HL-60 (cell line): Measurements from ENCODE around the gene SETD4.

Experiments
- POLR2AphosphoS5 ChIP-seq: IDR thresholded peaks from 2 replicates; pipeline ENCODE4 v1.6.1; 2012; ENCODE audit warnings: low read depth
- TF ChIP-seq, protein P1 (sequence below): IDR thresholded peaks from one replicate; pipeline ENCODE4 v1.5.1; 2011; ENCODE audit warnings: low read length, control low read depth, inconsistent platforms; ENCODE audit not compliant: insufficient read depth
- TF ChIP-seq, protein P2 (sequence below): IDR thresholded peaks from 2 replicates; pipeline ENCODE4 v1.6.1; 2012; ENCODE audit warnings: low read depth; ENCODE audit not compliant: insufficient replicate concordance

GRCh38 chr21:36099000-36099399 lies 38.7 kb upstream of the SETD4 start:
- TF ChIP-seq, protein P1, sequence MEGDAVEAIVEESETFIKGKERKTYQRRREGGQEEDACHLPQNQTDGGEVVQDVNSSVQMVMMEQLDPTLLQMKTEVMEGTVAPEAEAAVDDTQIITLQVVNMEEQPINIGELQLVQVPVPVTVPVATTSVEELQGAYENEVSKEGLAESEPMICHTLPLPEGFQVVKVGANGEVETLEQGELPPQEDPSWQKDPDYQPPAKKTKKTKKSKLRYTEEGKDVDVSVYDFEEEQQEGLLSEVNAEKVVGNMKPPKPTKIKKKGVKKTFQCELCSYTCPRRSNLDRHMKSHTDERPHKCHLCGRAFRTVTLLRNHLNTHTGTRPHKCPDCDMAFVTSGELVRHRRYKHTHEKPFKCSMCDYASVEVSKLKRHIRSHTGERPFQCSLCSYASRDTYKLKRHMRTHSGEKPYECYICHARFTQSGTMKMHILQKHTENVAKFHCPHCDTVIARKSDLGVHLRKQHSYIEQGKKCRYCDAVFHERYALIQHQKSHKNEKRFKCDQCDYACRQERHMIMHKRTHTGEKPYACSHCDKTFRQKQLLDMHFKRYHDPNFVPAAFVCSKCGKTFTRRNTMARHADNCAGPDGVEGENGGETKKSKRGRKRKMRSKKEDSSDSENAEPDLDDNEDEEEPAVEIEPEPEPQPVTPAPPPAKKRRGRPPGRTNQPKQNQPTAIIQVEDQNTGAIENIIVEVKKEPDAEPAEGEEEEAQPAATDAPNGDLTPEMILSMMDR, result no peak
- TF ChIP-seq, protein P2, sequence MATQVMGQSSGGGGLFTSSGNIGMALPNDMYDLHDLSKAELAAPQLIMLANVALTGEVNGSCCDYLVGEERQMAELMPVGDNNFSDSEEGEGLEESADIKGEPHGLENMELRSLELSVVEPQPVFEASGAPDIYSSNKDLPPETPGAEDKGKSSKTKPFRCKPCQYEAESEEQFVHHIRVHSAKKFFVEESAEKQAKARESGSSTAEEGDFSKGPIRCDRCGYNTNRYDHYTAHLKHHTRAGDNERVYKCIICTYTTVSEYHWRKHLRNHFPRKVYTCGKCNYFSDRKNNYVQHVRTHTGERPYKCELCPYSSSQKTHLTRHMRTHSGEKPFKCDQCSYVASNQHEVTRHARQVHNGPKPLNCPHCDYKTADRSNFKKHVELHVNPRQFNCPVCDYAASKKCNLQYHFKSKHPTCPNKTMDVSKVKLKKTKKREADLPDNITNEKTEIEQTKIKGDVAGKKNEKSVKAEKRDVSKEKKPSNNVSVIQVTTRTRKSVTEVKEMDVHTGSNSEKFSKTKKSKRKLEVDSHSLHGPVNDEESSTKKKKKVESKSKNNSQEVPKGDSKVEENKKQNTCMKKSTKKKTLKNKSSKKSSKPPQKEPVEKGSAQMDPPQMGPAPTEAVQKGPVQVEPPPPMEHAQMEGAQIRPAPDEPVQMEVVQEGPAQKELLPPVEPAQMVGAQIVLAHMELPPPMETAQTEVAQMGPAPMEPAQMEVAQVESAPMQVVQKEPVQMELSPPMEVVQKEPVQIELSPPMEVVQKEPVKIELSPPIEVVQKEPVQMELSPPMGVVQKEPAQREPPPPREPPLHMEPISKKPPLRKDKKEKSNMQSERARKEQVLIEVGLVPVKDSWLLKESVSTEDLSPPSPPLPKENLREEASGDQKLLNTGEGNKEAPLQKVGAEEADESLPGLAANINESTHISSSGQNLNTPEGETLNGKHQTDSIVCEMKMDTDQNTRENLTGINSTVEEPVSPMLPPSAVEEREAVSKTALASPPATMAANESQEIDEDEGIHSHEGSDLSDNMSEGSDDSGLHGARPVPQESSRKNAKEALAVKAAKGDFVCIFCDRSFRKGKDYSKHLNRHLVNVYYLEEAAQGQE, result no peak
- TF ChIP-seq POLR2AphosphoS5, result no peak
